HG03097 (cell line): ENCODE measurements around the gene MAN2C1.
"Not testable (repeated sequence)": the region's sequence is repeated elsewhere in the genome, so short reads cannot be mapped to it uniquely, and the experiment has no call there.

ENCODE experiments used
- ATAC-seq: cut with Tn5 transposase; IDR thresholded peaks from one replicate; pipeline ENCODE4 v1.9.1; 2021; ENCODE audit not compliant: unreplicated experiment, low FRiP score

Gene MAN2C1

GRCh38 chr15:75313116-75313845, 55.1 kb downstream of the MAN2C1 start:
- ATAC-seq, result no peak

GRCh38 chr15:75312548-75312947, 55.9 kb downstream of the MAN2C1 start:
- ATAC-seq, result not testable (repeated sequence)

GRCh38 chr15:75309711-75310110, 58.7 kb downstream of the MAN2C1 start:
- no peak for ATAC-seq

DNA sequence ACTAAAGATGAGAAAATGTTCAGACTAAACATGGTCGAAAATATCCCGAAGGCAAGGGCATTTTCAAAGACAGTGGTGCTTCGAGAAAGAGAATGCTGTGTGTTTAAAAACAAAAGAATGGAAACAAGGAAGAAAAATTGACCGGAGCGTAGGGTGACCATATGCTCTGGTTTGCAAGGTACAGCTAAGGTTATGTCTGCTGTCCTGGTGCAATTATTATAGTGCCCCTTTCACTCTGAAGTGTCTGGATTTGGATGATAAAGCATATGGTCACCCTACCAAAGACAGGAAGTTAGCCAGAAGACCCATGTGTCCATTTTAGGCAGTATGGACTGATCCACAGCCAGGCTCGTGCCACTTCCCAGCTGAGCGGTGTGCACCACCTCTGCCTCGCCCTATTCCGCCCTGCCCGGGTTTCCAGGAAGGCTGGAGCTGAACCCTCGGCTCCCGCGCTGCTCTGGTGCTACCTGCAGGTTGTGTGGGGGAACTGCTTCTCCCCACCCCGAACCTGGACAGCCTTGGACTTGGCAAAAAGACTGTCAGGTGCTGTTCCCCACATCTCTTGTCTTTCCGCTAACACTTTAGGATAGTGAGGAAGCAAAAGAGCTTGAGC, 60.5 kb downstream of the MAN2C1 start:
- no peak for ATAC-seq

DNA sequence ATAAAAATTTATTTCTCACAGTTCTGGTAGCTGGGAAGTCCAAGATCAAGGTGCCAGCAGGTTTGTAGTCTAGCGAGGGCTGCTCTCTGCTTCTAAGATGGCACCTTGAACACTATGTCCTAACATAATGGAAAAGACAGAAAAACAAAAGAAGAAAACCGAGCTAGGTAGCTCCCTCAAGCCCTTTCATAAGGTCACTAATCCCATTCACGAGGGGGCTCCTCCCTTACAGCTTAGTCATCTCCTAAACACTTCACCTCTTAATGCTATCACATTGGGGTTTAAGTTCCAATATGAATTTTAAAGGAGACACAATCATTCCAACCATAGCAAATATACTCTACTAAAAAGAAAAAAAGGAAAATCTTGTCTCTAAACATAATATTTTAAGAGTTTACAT, 62.2 kb downstream of the MAN2C1 start:
- no peak for ATAC-seq
